ENCODE data around the gene STXBP5L.

STXBP5L gene

DNA sequence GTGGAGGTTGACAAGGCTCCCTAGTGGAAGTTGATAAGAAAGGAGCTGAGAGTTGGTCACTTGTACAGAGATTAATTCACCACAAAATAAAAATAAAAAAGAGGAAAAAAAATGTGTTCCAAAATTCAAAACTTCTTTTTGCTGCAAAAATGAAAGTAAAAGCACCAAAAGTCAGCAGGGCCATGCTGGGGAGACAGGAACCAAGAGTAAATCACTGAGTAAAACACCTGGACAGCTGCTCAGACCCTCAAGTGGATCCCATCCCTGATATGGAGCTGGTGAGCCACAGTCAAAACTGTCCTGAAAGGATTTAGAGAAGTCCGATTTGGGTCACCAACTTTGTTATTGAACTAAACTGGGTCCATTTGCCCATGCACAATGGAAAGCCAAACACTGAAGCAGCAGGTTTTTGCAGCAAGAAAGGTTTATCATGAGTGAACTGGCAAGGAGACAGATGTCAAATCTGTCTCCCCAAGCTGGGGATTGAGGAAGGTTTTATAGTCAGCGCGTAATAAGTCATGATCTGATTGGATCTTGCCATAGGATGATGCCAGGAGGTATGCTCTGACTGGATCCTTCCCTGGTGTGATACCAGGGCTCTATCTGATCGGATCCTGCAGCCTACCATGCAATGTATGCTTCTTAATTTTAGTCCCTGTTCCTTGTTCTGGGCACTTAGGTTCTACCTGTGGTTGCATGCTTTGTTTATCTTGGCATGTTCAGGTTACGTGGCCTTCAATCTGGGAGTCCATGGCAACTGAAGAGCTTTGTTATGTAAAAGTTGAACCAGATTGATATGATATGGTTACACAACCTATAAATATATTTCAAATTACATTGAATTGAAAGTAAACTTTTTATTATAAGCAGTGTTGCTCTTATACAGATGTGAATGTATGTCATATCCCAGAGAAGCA lies 324.6 kb downstream of the STXBP5L start:
- Histone ChIP-seq H3K4me1 (ENCODE audit: low read length) (no peaks in the 10 kb centered on the region), H3K79me2 (ENCODE audit: low read length) (no peaks in the 10 kb centered on the region), H2AFZ (ENCODE audit: low read depth, low read length) (no peak overlapping the region), H3K4me3 (ENCODE audit: low read length) (no peak overlapping the region), H3K27me3 (ENCODE audit: low read depth, low read length) (no peaks in the 10 kb centered on the region), H3K36me3 (replicated peaks; ENCODE audit: low read depth, low read length) (no peaks in the 10 kb centered on the region), H4K20me1 (ENCODE audit: insufficient read depth, low read length) (no peaks in the 10 kb centered on the region), H3K4me2 (ENCODE audit: low read length) (peak overlapping the region; percentile 25), H3K9me3 (ENCODE audit: insufficient read depth, low read length) (no peaks in the 10 kb centered on the region), H3K9ac (ENCODE audit: low read length) (no peak overlapping the region), H3K27ac (ENCODE audit: low read length) (no peak overlapping the region)
- no peak for TF ChIP-seq EZH2phosphoT487 (IDR thresholded peaks at IDR 0.05; ENCODE audit: low read depth)
- TF ChIP-seq, protein P1, sequence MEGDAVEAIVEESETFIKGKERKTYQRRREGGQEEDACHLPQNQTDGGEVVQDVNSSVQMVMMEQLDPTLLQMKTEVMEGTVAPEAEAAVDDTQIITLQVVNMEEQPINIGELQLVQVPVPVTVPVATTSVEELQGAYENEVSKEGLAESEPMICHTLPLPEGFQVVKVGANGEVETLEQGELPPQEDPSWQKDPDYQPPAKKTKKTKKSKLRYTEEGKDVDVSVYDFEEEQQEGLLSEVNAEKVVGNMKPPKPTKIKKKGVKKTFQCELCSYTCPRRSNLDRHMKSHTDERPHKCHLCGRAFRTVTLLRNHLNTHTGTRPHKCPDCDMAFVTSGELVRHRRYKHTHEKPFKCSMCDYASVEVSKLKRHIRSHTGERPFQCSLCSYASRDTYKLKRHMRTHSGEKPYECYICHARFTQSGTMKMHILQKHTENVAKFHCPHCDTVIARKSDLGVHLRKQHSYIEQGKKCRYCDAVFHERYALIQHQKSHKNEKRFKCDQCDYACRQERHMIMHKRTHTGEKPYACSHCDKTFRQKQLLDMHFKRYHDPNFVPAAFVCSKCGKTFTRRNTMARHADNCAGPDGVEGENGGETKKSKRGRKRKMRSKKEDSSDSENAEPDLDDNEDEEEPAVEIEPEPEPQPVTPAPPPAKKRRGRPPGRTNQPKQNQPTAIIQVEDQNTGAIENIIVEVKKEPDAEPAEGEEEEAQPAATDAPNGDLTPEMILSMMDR (IDR thresholded peaks at IDR 0.05; ENCODE audit: low read depth, low read length) = no peak

DNA sequence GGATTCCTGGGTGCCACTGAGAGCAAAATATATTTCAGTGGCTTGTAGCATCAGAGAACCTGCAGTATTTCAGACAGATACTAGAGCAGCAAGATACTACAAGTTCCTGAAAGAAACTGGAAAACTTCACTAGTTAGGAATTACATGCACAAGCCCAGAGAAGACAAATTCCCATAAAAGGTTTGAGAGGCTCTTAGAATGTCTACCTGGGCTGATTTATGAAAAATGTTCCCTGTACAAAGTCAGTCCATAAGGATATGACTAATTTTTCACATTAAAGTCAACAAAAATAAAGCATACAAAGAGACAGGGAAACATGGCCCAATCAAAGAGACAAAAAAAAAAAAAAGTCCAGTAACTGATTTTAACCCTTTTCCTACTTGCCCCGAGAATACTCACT lies 335.2 kb downstream of the STXBP5L start:
- no peak overlapping the region for H3K9ac ChIP-seq (ENCODE audit: low read length)
- no peak overlapping the region for H2AFZ ChIP-seq (ENCODE audit: low read depth, low read length)
- H3K79me2 ChIP-seq (ENCODE audit: low read length) = no peaks in the 10 kb centered on the region
- TF ChIP-seq, protein P1 (IDR thresholded peaks at IDR 0.05; ENCODE audit: low read depth, low read length) = no peak
- no peak for TF ChIP-seq EZH2phosphoT487 (IDR thresholded peaks at IDR 0.05; ENCODE audit: low read depth)
- no peak overlapping the region for H3K27ac ChIP-seq (ENCODE audit: low read length)
- H3K4me1 ChIP-seq (ENCODE audit: low read length) = 0 out of 2 replicates have a peak, but pooled peaks cover 5% of the 10 kb centered on the region
- H3K9me3 ChIP-seq (ENCODE audit: insufficient read depth, low read length) = no peaks in the 10 kb centered on the region
- H3K27me3 ChIP-seq (ENCODE audit: low read depth, low read length) = no peaks in the 10 kb centered on the region
- no peaks in the 10 kb centered on the region for H4K20me1 ChIP-seq (ENCODE audit: insufficient read depth, low read length)
- H3K36me3 ChIP-seq (replicated peaks; ENCODE audit: low read depth, low read length) = no peaks in the 10 kb centered on the region
- no peak overlapping the region for H3K4me3 ChIP-seq (ENCODE audit: low read length)
- no peak overlapping the region for H3K4me2 ChIP-seq (ENCODE audit: low read length)

DNA sequence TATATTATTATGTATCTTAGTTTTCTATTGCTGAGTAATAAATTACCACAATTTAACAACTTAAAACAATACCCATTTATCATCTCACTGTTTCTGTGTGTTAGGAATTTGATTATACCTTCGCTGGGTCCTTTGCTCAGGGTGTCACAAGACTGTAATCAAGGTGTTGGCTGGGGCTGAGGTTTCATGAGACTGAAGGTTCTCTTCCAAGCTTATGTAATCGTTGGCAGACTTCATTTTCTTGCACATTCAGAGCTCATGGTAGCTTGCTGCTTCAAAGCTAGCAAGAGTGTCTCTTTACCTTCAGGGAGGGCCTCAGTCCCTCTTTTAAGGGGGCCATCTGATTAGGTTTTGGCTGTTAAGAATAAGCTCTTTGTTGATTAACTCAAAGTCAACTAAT lies 344.7 kb downstream of the STXBP5L start:
- H3K79me2 ChIP-seq (ENCODE audit: low read length) = no peaks in the 10 kb centered on the region
- no peak overlapping the region for H3K9ac ChIP-seq (ENCODE audit: low read length)
- no peak overlapping the region for H3K4me2 ChIP-seq (ENCODE audit: low read length)
- no peak overlapping the region for H3K27ac ChIP-seq (ENCODE audit: low read length)
- no peaks in the 10 kb centered on the region for H4K20me1 ChIP-seq (ENCODE audit: insufficient read depth, low read length)
- H3K9me3 ChIP-seq (ENCODE audit: insufficient read depth, low read length) = no peaks in the 10 kb centered on the region
- no peaks in the 10 kb centered on the region for H3K27me3 ChIP-seq (ENCODE audit: low read depth, low read length)
- H3K4me1 ChIP-seq (ENCODE audit: low read length) = no peaks in the 10 kb centered on the region
- no peak overlapping the region for H3K4me3 ChIP-seq (ENCODE audit: low read length)
- no peaks in the 10 kb centered on the region for H3K36me3 ChIP-seq (replicated peaks; ENCODE audit: low read depth, low read length)
- no peak overlapping the region for H2AFZ ChIP-seq (ENCODE audit: low read depth, low read length)
- TF ChIP-seq, protein P1 (IDR thresholded peaks at IDR 0.05; ENCODE audit: low read depth, low read length) = no peak
- no peak for TF ChIP-seq EZH2phosphoT487 (IDR thresholded peaks at IDR 0.05; ENCODE audit: low read depth)

DNA sequence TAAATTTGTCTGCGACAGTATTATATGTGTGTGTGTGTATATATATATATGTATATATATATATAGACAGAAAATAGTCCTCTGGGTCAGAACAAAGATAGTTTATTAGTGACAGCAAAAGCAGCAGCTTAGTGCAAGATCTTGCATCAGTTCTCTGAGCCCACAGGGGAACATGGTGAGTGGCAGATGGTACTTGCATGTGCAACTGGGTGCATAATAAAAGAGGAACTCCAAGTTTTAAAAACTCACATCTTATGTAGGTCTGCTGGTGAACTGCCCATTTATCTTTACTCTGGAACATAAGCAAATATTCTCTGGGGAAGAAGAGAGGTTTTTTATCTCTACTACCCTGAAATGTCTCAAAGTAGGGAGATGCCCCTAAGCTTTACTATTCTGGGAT lies 361.4 kb downstream of the STXBP5L start:
- TF ChIP-seq EZH2phosphoT487 (IDR thresholded peaks at IDR 0.05; ENCODE audit: low read depth) = no peak
- TF ChIP-seq, protein P1 (IDR thresholded peaks at IDR 0.05; ENCODE audit: low read depth, low read length) = no peak

More for the DNA sequence above, 361.4 kb downstream of the STXBP5L start:
- H2AFZ ChIP-seq (ENCODE audit: low read depth, low read length) = no peak overlapping the region
- no peaks in the 10 kb centered on the region for H3K79me2 ChIP-seq (ENCODE audit: low read length)
- no peaks in the 10 kb centered on the region for H3K9me3 ChIP-seq (ENCODE audit: insufficient read depth, low read length)
- no peak overlapping the region for H3K9ac ChIP-seq (ENCODE audit: low read length)
- H3K27ac ChIP-seq (ENCODE audit: low read length) = no peak overlapping the region
- no peak overlapping the region for H3K4me3 ChIP-seq (ENCODE audit: low read length)
- no peaks in the 10 kb centered on the region for H3K36me3 ChIP-seq (replicated peaks; ENCODE audit: low read depth, low read length)
- no peaks in the 10 kb centered on the region for H4K20me1 ChIP-seq (ENCODE audit: insufficient read depth, low read length)
- no peaks in the 10 kb centered on the region for H3K27me3 ChIP-seq (ENCODE audit: low read depth, low read length)
- no peak overlapping the region for H3K4me2 ChIP-seq (ENCODE audit: low read length)
- no peaks in the 10 kb centered on the region for H3K4me1 ChIP-seq (ENCODE audit: low read length)

Data from OCI-LY3 (cell line).